Measurements from ENCODE around the gene IL17D. TPM values are rescaled to one million over a fixed set of nuclear protein-coding genes. Genes with fewer than 3 reads are reported as not detected.
A peak's percentile ranks its signal among the peaks of the same experiment; 100 is the strongest.

IL17D gene
- total RNA-seq, 1 experiment from 2014 or later: 2.2 TPM

GRCh38 chr13:20700288-20700687 is 3.2 kb upstream of the IL17D start:
- intact Hi-C loops (cut with micrococcal nuclease; ENCODE audit: unreplicated experiment): loop anchor here (10.0 kb wide), 1 partner anchor 55 kb away; no protein-coding TSS in a partner anchor
- POLR2A ChIA-PET: no interaction called here
- no TSS peak for BruUV-seq (replicated peaks)
- no peak overlapping the region for H3K4me3 Mint-ChIP-seq (ENCODE audit: unreplicated experiment)
- Histone ChIP-seq H3K9me3 (no peaks in the 10 kb centered on the region), H3K4me1 (peaks cover 15% of the 10 kb centered on the region), H3K36me3 (ENCODE audit: control insufficient read depth, insufficient read depth, low read length) (no peaks in the 10 kb centered on the region), H3K27me3 (replicated peaks; ENCODE audit: control insufficient read depth, insufficient read depth, low read length) (no peaks in the 10 kb centered on the region), H3K4me3 (ENCODE audit: low read depth, low read length) (no peak overlapping the region)
- no peak overlapping the region for H3K27ac Mint-ChIP-seq (ENCODE audit: unreplicated experiment)
- H3K27me3 Mint-ChIP-seq (ENCODE audit: insufficient read depth, unreplicated experiment): no peaks in the 10 kb centered on the region
- H3K4me1 Mint-ChIP-seq (ENCODE audit: low read depth, unreplicated experiment): peaks cover 10% of the 10 kb centered on the region
- H3K9me3 Mint-ChIP-seq (ENCODE audit: unreplicated experiment): no peaks in the 10 kb centered on the region
- no peak for DNase-seq
- TF ChIP-seq CTCF (IDR thresholded peaks at IDR 0.05; ENCODE audit: insufficient read depth in 1 of 2, low read depth in 1 of 2, low read length in 1 of 2, severe bottlenecking in 1 of 2, unreplicated experiment in 1 of 2): no peak
- CTCF ChIA-PET: no interaction called here
- H3K36me3 Mint-ChIP-seq (ENCODE audit: insufficient read depth, unreplicated experiment): no peaks in the 10 kb centered on the region

DNA sequence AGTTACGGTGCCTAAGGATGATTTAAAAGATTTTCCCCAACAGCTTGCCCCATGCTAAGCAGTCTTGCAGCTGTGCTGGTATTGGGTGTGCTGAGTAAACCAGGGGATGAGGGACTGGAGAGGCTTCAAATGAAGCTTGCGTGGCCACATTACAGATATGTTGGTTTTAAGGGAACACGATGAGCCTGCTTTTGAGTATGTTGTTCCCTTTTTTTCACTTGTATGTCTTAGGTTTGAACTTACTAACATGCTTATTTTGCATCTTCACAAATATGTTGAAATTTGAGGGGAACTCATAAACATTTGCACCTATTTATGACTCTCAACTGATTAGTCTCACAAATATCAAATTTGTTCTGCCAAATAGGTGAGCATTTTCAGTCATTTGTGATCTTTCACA is 2.0 kb upstream of the IL17D start:
- Mint-ChIP-seq H3K4me1 (ENCODE audit: low read depth, unreplicated experiment) (peaks cover 10% of the 10 kb centered on the region), H3K9me3 (ENCODE audit: unreplicated experiment) (no peaks in the 10 kb centered on the region), H3K27me3 (ENCODE audit: insufficient read depth, unreplicated experiment) (no peaks in the 10 kb centered on the region), H3K4me3 (ENCODE audit: unreplicated experiment) (no peak overlapping the region), H3K27ac (ENCODE audit: unreplicated experiment) (no peak overlapping the region), H3K36me3 (ENCODE audit: insufficient read depth, unreplicated experiment) (no peaks in the 10 kb centered on the region)
- no peak overlapping the region for H3K4me3 ChIP-seq (ENCODE audit: low read depth, low read length)
- POLR2A ChIA-PET: no interaction called here
- H3K27me3 ChIP-seq (replicated peaks; ENCODE audit: control insufficient read depth, insufficient read depth, low read length): no peaks in the 10 kb centered on the region
- no TSS peak for BruUV-seq (replicated peaks)
- H3K9me3 ChIP-seq: no peaks in the 10 kb centered on the region
- H3K36me3 ChIP-seq (ENCODE audit: control insufficient read depth, insufficient read depth, low read length): no peaks in the 10 kb centered on the region
- DNase-seq: no peak
- no peak for TF ChIP-seq CTCF (IDR thresholded peaks at IDR 0.05; ENCODE audit: insufficient read depth in 1 of 2, low read depth in 1 of 2, low read length in 1 of 2, severe bottlenecking in 1 of 2, unreplicated experiment in 1 of 2)
- CTCF ChIA-PET: interaction anchor here (0.6 to 0.9 kb wide), 2 partner anchors 163 to 172 kb away, joined by 4 read pairs; no protein-coding TSS in a partner anchor
- peaks cover 15% of the 10 kb centered on the region for H3K4me1 ChIP-seq
- intact Hi-C loops (cut with micrococcal nuclease; ENCODE audit: unreplicated experiment): loop anchor here (10.0 kb wide), 1 partner anchor 57 kb away; no protein-coding TSS in a partner anchor

- Mint-ChIP-seq H3K4me1 (ENCODE audit: low read depth, unreplicated experiment) (peaks cover 10% of the 10 kb centered on the region), H3K4me3 (ENCODE audit: unreplicated experiment) (peak overlapping the region; percentile 92), H3K36me3 (ENCODE audit: insufficient read depth, unreplicated experiment) (peaks cover 2% of the 10 kb centered on the region), H3K9me3 (ENCODE audit: unreplicated experiment) (no peaks in the 10 kb centered on the region), H3K27me3 (ENCODE audit: insufficient read depth, unreplicated experiment) (no peaks in the 10 kb centered on the region), H3K27ac (ENCODE audit: unreplicated experiment) (no peak overlapping the region)
- intact Hi-C loops (cut with micrococcal nuclease; ENCODE audit: unreplicated experiment): loop anchor here (2.0 to 10.0 kb wide), 2 partner anchors 58 to 208 kb away; no protein-coding TSS in a partner anchor
- Histone ChIP-seq H3K27me3 (replicated peaks; ENCODE audit: control insufficient read depth, insufficient read depth, low read length) (no peaks in the 10 kb centered on the region), H3K4me3 (ENCODE audit: low read depth, low read length) (peak overlapping the region; percentile 92), H3K36me3 (ENCODE audit: control insufficient read depth, insufficient read depth, low read length) (no peaks in the 10 kb centered on the region), H3K4me1 (peaks cover 15% of the 10 kb centered on the region), H3K9me3 (no peaks in the 10 kb centered on the region)
- TSS peak; percentile 86 for BruUV-seq (replicated peaks)
- ChIA-PET POLR2A (no interaction called here), CTCF (interaction anchor here (0.9 to 1.3 kb wide), 3 partner anchors 162 to 521 kb away, joined by 4 to 5 read pairs (median 4); no protein-coding TSS in a partner anchor)
- no peak for TF ChIP-seq CTCF (IDR thresholded peaks at IDR 0.05; ENCODE audit: insufficient read depth in 1 of 2, low read depth in 1 of 2, low read length in 1 of 2, severe bottlenecking in 1 of 2, unreplicated experiment in 1 of 2)
- DNase-seq: no peak
Observed at GRCh38 chr13:20702530-20702914, 977 bp upstream of the IL17D start.

Measured in Caco-2 (cell line).